H9 (cell line): ENCODE measurements around the gene KCTD7. TPM values are rescaled to one million over a fixed set of nuclear protein-coding genes. Genes with fewer than 3 reads are reported as not detected.
"Not testable (repeated sequence)": the region's sequence is repeated elsewhere in the genome, so short reads cannot be mapped to it uniquely, and the experiment has no call there.

Source experiments
- DNase-seq: peaks from one replicate; pipeline ENCODE4 v3.0.0-alpha.2; 2017
- H2AFZ ChIP-seq: one replicate; pipeline ENCODE4 v1.6.1; 2013; ENCODE audit warnings: mild to moderate bottlenecking, low read length, control low read depth, moderate library complexity
- H2AK5ac ChIP-seq: 2 replicates; pipeline ENCODE4 v1.6.1; 2013; ENCODE audit warnings: low read length, control low read depth, mixed read lengths; ENCODE audit not compliant: insufficient read length
- H2BK120ac ChIP-seq: one replicate; pipeline ENCODE4 v1.6.1; 2013; ENCODE audit warnings: low read depth, mild to moderate bottlenecking, low read length, control low read depth, inconsistent platforms; ENCODE audit not compliant: poor library complexity, severe bottlenecking
- H2BK12ac ChIP-seq: 2 replicates; pipeline ENCODE4 v1.6.1; 2013; ENCODE audit warnings: low read length, control low read depth, mixed read lengths, low read depth; ENCODE audit not compliant: insufficient read length
- H2BK15ac ChIP-seq: 2 replicates; pipeline ENCODE4 v1.6.1; 2013; ENCODE audit warnings: low read depth, low read length, control low read depth
- H2BK20ac ChIP-seq: one replicate; pipeline ENCODE4 v1.6.1; 2013; ENCODE audit warnings: low read depth, mild to moderate bottlenecking, low read length, control low read depth, inconsistent platforms; ENCODE audit not compliant: poor library complexity, severe bottlenecking
- H2BK5ac ChIP-seq: 2 replicates; pipeline ENCODE4 v1.6.1; 2013; ENCODE audit warnings: low read length, control low read depth, mixed read lengths; ENCODE audit not compliant: insufficient read length
- H3K14ac ChIP-seq: 2 replicates; pipeline ENCODE4 v1.6.1; 2013; ENCODE audit warnings: low read length, control low read depth; ENCODE audit not compliant: insufficient read depth
- H3K18ac ChIP-seq: 2 replicates; pipeline ENCODE4 v1.6.1; 2013; ENCODE audit warnings: low read depth, mild to moderate bottlenecking, mixed read lengths, low read length, control low read depth; ENCODE audit not compliant: insufficient read length
- H3K23ac ChIP-seq: 2 replicates; pipeline ENCODE4 v1.6.1; 2013; ENCODE audit warnings: low read length, control low read depth, mixed read lengths, low read depth; ENCODE audit not compliant: insufficient read length
- H3K23me2 ChIP-seq: 2 replicates; pipeline ENCODE4 v1.6.1; 2013; ENCODE audit warnings: low read depth, mild to moderate bottlenecking, mixed read lengths, low read length, control low read depth; ENCODE audit not compliant: insufficient read length, poor library complexity, severe bottlenecking
- H3K27ac ChIP-seq: 2 replicates; pipeline ENCODE4 v1.5.1; 2013; ENCODE audit warnings: low read length, control low read depth, mixed read lengths, low read depth; ENCODE audit not compliant: insufficient read length
- H3K27me3 ChIP-seq: 2 replicates; pipeline ENCODE4 v1.6.1; 2013; ENCODE audit warnings: low read length, control low read depth, inconsistent platforms; ENCODE audit not compliant: insufficient read depth
- H3K4ac ChIP-seq: 2 replicates; pipeline ENCODE4 v1.6.1; 2013; ENCODE audit warnings: low read depth, mild to moderate bottlenecking, control low read depth, inconsistent platforms, low read length, moderate library complexity
- H3K4me1 ChIP-seq: 2 replicates; pipeline ENCODE4 v1.6.1; 2013; ENCODE audit warnings: low read length, control low read depth, inconsistent platforms; ENCODE audit not compliant: insufficient read depth
- H3K4me2 ChIP-seq: 2 replicates; pipeline ENCODE4 v1.6.1; 2013; ENCODE audit warnings: low read length, control low read depth, mixed read lengths; ENCODE audit not compliant: insufficient read length, insufficient read depth
- H3K56ac ChIP-seq: 2 replicates; pipeline ENCODE4 v1.6.1; 2013; ENCODE audit warnings: low read depth, mild to moderate bottlenecking, mixed read lengths, low read length, control low read depth; ENCODE audit not compliant: insufficient read length
- H3K79me1 ChIP-seq: 2 replicates; pipeline ENCODE4 v1.6.1; 2013; ENCODE audit warnings: low read depth, mild to moderate bottlenecking, moderate library complexity, low read length, control low read depth, inconsistent platforms; ENCODE audit not compliant: insufficient read depth, poor library complexity, severe bottlenecking
- H3K79me2 ChIP-seq: 2 replicates; pipeline ENCODE4 v1.6.1; 2013; ENCODE audit warnings: low read length, control low read depth, inconsistent platforms; ENCODE audit not compliant: insufficient read depth
- H3K9ac ChIP-seq: 2 replicates; pipeline ENCODE4 v1.6.1; 2013; ENCODE audit warnings: low read length, control low read depth, mixed read lengths; ENCODE audit not compliant: insufficient read length; ENCODE audit errors: extremely low read depth
- H3K9me3 ChIP-seq: one replicate; pipeline ENCODE4 v1.6.1; 2013; ENCODE audit warnings: low read depth, low read length, inconsistent platforms; ENCODE audit not compliant: control insufficient read depth
- H3T11ph ChIP-seq: one replicate; pipeline ENCODE4 v1.6.1; 2013; ENCODE audit warnings: mild to moderate bottlenecking, low read length, control low read depth, inconsistent platforms
- H4K20me1 ChIP-seq: one replicate; pipeline ENCODE4 v1.6.1; 2013; ENCODE audit not compliant: control insufficient read depth, insufficient read length, insufficient read depth
- H4K5ac ChIP-seq: 2 replicates; pipeline ENCODE4 v1.6.1; 2013; ENCODE audit warnings: low read depth, mild to moderate bottlenecking, mixed read lengths, low read length, control low read depth; ENCODE audit not compliant: insufficient read length
- H4K8ac ChIP-seq: replicated peaks from 2 replicates; pipeline ENCODE4 v1.6.1; 2013; ENCODE audit warnings: low read length, control low read depth, mixed read lengths, low read depth; ENCODE audit not compliant: insufficient read length
- H4K91ac ChIP-seq: 2 replicates; pipeline ENCODE4 v1.6.1; 2013; ENCODE audit warnings: low read depth, mild to moderate bottlenecking, moderate library complexity, mixed read lengths, low read length, control low read depth; ENCODE audit not compliant: insufficient read length
- H3K27ac Mint-ChIP-seq, 3 experiments: 2 replicates in 2 of 3; 3 replicates in 1 of 3; pipeline ENCODE4 v1.8.0; 2020 to 2021; ENCODE audit warnings: mixed read lengths in 3 of 3, mild to moderate bottlenecking in 1 of 3, moderate library complexity in 1 of 3
- H3K27me3 Mint-ChIP-seq: 2 replicates; pipeline ENCODE4 v1.8.0; 2021; ENCODE audit warnings: low read depth, mild to moderate bottlenecking, moderate library complexity, mixed read lengths
- H3K36me3 Mint-ChIP-seq, 3 experiments: 2 replicates in 2 of 3; 3 replicates in 1 of 3; pipeline ENCODE4 v1.8.0; 2020 to 2021; ENCODE audit warnings: low read depth in 3 of 3, mixed read lengths in 3 of 3; ENCODE audit not compliant: insufficient read depth in 1 of 3
- H3K4me1 Mint-ChIP-seq, 2 experiments: 2 replicates each; pipeline ENCODE4 v1.8.0; 2020; ENCODE audit warnings: mixed read lengths in 2 of 2
- H3K4me3 Mint-ChIP-seq, 2 experiments: 2 replicates in 1 of 2; 3 replicates in 1 of 2; pipeline ENCODE4 v1.8.0; 2020 to 2021; ENCODE audit warnings: mild to moderate bottlenecking in 2 of 2, mixed read lengths in 2 of 2, moderate library complexity in 1 of 2
- H3K9me3 Mint-ChIP-seq, 2 experiments: 2 replicates in 1 of 2; 3 replicates in 1 of 2; pipeline ENCODE4 v1.8.0; 2020; ENCODE audit warnings: mild to moderate bottlenecking in 2 of 2, mixed read lengths in 2 of 2, moderate library complexity in 1 of 2
- CTCF ChIP-seq: fragments of 200-600 bp; sonication (generic); conservative IDR thresholded peaks from 3 replicates; pipeline ENCODE4 v1.8.0; 2021; ENCODE audit warnings: antibody characterized with exemption, mild to moderate bottlenecking
- WGBS: extraction: QIAGEN DNeasy Blood & Tissue Kit; methylation state at CpG from one replicate; pipeline ENCODE4 v1.1.7; 2013; ENCODE audit warnings: missing lambda C conversion rate, low lambda C conversion rate, mixed read lengths; ENCODE audit not compliant: insufficient read length; ENCODE audit errors: extremely low coverage; 5-methylcytosine and 5-hydroxymethylcytosine counted together
- total RNA-seq: library from RNA; stranded (reverse); gene quantifications from 2 replicates; pipeline ENCODE4 v1.2.1, GENCODE V29; 2021

Gene KCTD7
- total RNA-seq, 1 experiment from 2014 or later, result 8.9 TPM

- H3K4me1 Mint-ChIP-seq, result peaks cover 3 to 5% of the 10 kb centered on the region in 2 experiments; a peak in 3 of 4 replicates
Measured at GRCh38 chr7:66687186-66687585, 58.5 kb downstream of the KCTD7 start.

GRCh38 chr7:66687672-66688071 is 59.0 kb downstream of the KCTD7 start:
- not testable (repeated sequence) for H2BK12ac ChIP-seq, H3K4me3 Mint-ChIP-seq, H3K4ac ChIP-seq, H2BK20ac ChIP-seq, H2BK5ac ChIP-seq, H4K8ac ChIP-seq, H3K4me1 Mint-ChIP-seq, H3K23me2 ChIP-seq, H3K23ac ChIP-seq, H3K9me3 Mint-ChIP-seq, DNase-seq, H2AK5ac ChIP-seq, H4K91ac ChIP-seq, H3K27me3 Mint-ChIP-seq, H3K56ac ChIP-seq, H3K9ac ChIP-seq, H3K9me3 ChIP-seq, H3K36me3 Mint-ChIP-seq, H3K4me2 ChIP-seq, H4K20me1 ChIP-seq, H2BK15ac ChIP-seq, H3K4me1 ChIP-seq, H2BK120ac ChIP-seq, H2AFZ ChIP-seq, H4K5ac ChIP-seq, H3K14ac ChIP-seq, H3K79me1 ChIP-seq, H3K27ac ChIP-seq, H3K18ac ChIP-seq, H3K27ac Mint-ChIP-seq, H3K79me2 ChIP-seq, H3T11ph ChIP-seq, H3K27me3 ChIP-seq
- no CpG with 5 or more reads among the region's 6 CpGs for WGBS

More at GRCh38 chr7:66687186-66687585, 58.5 kb downstream of the KCTD7 start:
- Mint-ChIP-seq H3K27ac (no peak overlapping the region), H3K36me3 (peaks cover 0 to 2% (median 0%) of the 10 kb centered on the region in 3 experiments; a peak in 1 of 7 replicates), H3K27me3 (no peaks in the 10 kb centered on the region; the same call in 1 of the 2 replicates), H3K4me3 (no peak overlapping the region), H3K9me3 (no peaks in the 10 kb centered on the region)
- Histone ChIP-seq H3K27me3 (no peaks in the 10 kb centered on the region), H4K20me1 (no peaks in the 10 kb centered on the region), H3T11ph (no peak overlapping the region), H3K18ac (no peak overlapping the region), H2AK5ac (no peak overlapping the region), H3K27ac (no peak overlapping the region), H3K56ac (no peak overlapping the region), H4K91ac (no peak overlapping the region), H2BK20ac (no peak overlapping the region), H3K9me3 (no peaks in the 10 kb centered on the region), H3K4me1 (no peaks in the 10 kb centered on the region), H2BK12ac (no peak overlapping the region), H3K79me1 (no peaks in the 10 kb centered on the region), H3K23me2 (peaks cover 4% of the 10 kb centered on the region), H2AFZ (no peak overlapping the region), H3K79me2 (no peaks in the 10 kb centered on the region; the same call in 1 of the 2 replicates), H2BK5ac (no peak overlapping the region), H3K4ac (no peak overlapping the region), H3K23ac (no peak overlapping the region), H3K9ac (no peak overlapping the region), H3K14ac (no peak overlapping the region), H2BK15ac (no peak overlapping the region), H2BK120ac (no peak overlapping the region), H4K8ac (no peak overlapping the region), H3K4me2 (no peak overlapping the region), H4K5ac (no peak overlapping the region)
- no peak for TF ChIP-seq CTCF
- no peak for DNase-seq
- WGBS, result no CpG with 5 or more reads among the region's 5 CpGs
